HepG2 (cell line): ENCODE measurements around the gene DRAXIN. TPM values are rescaled to one million over a fixed set of nuclear protein-coding genes. Genes with fewer than 3 reads are reported as not detected.
A peak's percentile ranks its signal among the peaks of the same experiment; 100 is the strongest.

Experiments
- BHLHE40 ChIP-seq: IDR thresholded peaks from 2 replicates; pipeline ENCODE4 v1.6.1; 2011; ENCODE audit warnings: low read length, improper control_type of control experiment
- GFI1 ChIP-seq: sonication (generic); formaldehyde crosslinking; IDR thresholded peaks from 2 replicates; pipeline ENCODE4 v1.5.0; 2020; ENCODE audit warnings: missing genetic modification reagents, mild to moderate bottlenecking, borderline replicate concordance
- HINFP ChIP-seq: sonication (generic); formaldehyde crosslinking; IDR thresholded peaks from 2 replicates; pipeline ENCODE4 v1.4.0; 2020; ENCODE audit warnings: low read depth, mild to moderate bottlenecking, missing genetic modification reagents
- IRX3 ChIP-seq: sonication (generic); formaldehyde crosslinking; IDR thresholded peaks from 2 replicates; pipeline ENCODE4 v1.8.1; 2023; ENCODE audit warnings: mild to moderate bottlenecking, low read depth, missing genetic modification reagents, borderline replicate concordance
- MYPOP ChIP-seq: sonication (generic); formaldehyde crosslinking; IDR thresholded peaks from 2 replicates; pipeline ENCODE4 v1.8.1; 2023; ENCODE audit warnings: mild to moderate bottlenecking, moderate library complexity, missing genetic modification reagents
- TBX3 ChIP-seq: fragments of 450-650 bp; IDR thresholded peaks from 2 replicates; pipeline ENCODE4 v1.6.1; 2017; ENCODE audit warnings: antibody characterized with exemption, mild to moderate bottlenecking, inconsistent platforms, borderline replicate concordance
- XRCC5 ChIP-seq: fragments of 200-400 bp; formaldehyde crosslinking; optimal IDR thresholded peaks from 2 replicates; pipeline ENCODE3; 2017; ENCODE audit warnings: mild to moderate bottlenecking, low read length
- ZBED4 ChIP-seq: sonication (generic); formaldehyde crosslinking; IDR thresholded peaks from 2 replicates; pipeline ENCODE4 v1.4.0; 2020; ENCODE audit warnings: missing genetic modification reagents, borderline replicate concordance
- ZBTB42 ChIP-seq: sonication (generic); formaldehyde crosslinking; IDR thresholded peaks from 2 replicates; pipeline ENCODE4 v1.5.0; 2020; ENCODE audit warnings: mild to moderate bottlenecking, missing genetic modification reagents
- ZBTB7B ChIP-seq: sonication (generic); formaldehyde crosslinking; IDR thresholded peaks from 2 replicates; pipeline ENCODE4 v1.4.0; 2020; ENCODE audit warnings: missing genetic modification reagents
- ZFX ChIP-seq: sonication (generic); formaldehyde crosslinking; IDR thresholded peaks from 2 replicates; pipeline ENCODE4 v1.4.0; 2020; ENCODE audit warnings: mild to moderate bottlenecking, low read depth, missing genetic modification reagents, moderate library complexity
- ZNF281 ChIP-seq: sonication (generic); formaldehyde crosslinking; IDR thresholded peaks from 2 replicates; pipeline ENCODE4 v1.4.0; 2020; ENCODE audit warnings: missing genetic modification reagents, borderline replicate concordance
- ZNF296 ChIP-seq: sonication (generic); formaldehyde crosslinking; conservative IDR thresholded peaks from 2 replicates; pipeline ENCODE4 v1.5.0; 2020; ENCODE audit warnings: mild to moderate bottlenecking, missing genetic modification reagents
- ZNF510 ChIP-seq: sonication (generic); formaldehyde crosslinking; IDR thresholded peaks from 2 replicates; pipeline ENCODE4 v1.4.0; 2020; ENCODE audit warnings: low read depth, mild to moderate bottlenecking, missing genetic modification reagents
- ZNF775 ChIP-seq: sonication (generic); formaldehyde crosslinking; IDR thresholded peaks from 2 replicates; pipeline ENCODE4 v1.4.0; 2020; ENCODE audit warnings: missing genetic modification reagents, mild to moderate bottlenecking, moderate library complexity, borderline replicate concordance
- ZNF816 ChIP-seq: sonication (generic); formaldehyde crosslinking; IDR thresholded peaks from 2 replicates; pipeline ENCODE4 v1.8.0; 2022; ENCODE audit warnings: missing genetic modification reagents, mild to moderate bottlenecking, borderline replicate concordance
- ZNF83 ChIP-seq: sonication (generic); formaldehyde crosslinking; IDR thresholded peaks from 2 replicates; pipeline ENCODE4 v1.4.0; 2020; ENCODE audit warnings: missing genetic modification reagents, mild to moderate bottlenecking, borderline replicate concordance
- ZXDC ChIP-seq: sonication (generic); formaldehyde crosslinking; IDR thresholded peaks from 2 replicates; pipeline ENCODE4 v1.5.0; 2020; ENCODE audit warnings: mild to moderate bottlenecking, missing genetic modification reagents
- polyA plus RNA-seq, 8 experiments: library from polyadenylated mRNA; depleted of rRNA in 3 of 8; stranded (reverse) in 7 of 8; unstranded in 1 of 8; fragments of >200 nt; fragmentation: Illumina TruSeq in 4 of 8; extraction: Trizol in 4 of 8; gene quantifications; 2 replicates each; pipeline versions ENCODE4 v1.2.1 to v1.2.3, GENCODE V29; 2011 to 2016; ENCODE audit warnings: low read depth in 4 of 8, missing spikeins in 1 of 8, mixed read lengths in 1 of 8; ENCODE audit not compliant: insufficient read depth in 1 of 8
- total RNA-seq, 5 experiments: library from RNA; depleted of rRNA; stranded (reverse); fragments of >200 nt; fragmentation: Illumina TruSeq; extraction: Trizol; gene quantifications; 2 replicates each; pipeline ENCODE4 v1.2.3, GENCODE V29; 2016; ENCODE audit warnings: low read depth in 1 of 5

The DRAXIN gene
- total and polyA plus RNA-seq, 2 of the 13 experiments (the other 11 are each of a cell fraction or from before 2014, with no cell fraction given), result 0.02 TPM; not detected in 1

GRCh38 chr1:11648039-11648438, 43.5 kb upstream of the DRAXIN start (continued):
- TF ChIP-seq MYPOP (CRISPR knock-in tag), result no peak
- TF ChIP-seq GFI1, result no peak
- no peak for TF ChIP-seq ZNF775 (CRISPR knock-in tag)
- TF ChIP-seq ZNF83, result no peak
- no peak for TF ChIP-seq ZXDC (CRISPR knock-in tag)
- no peak for TF ChIP-seq ZNF816
- no peak for TF ChIP-seq BHLHE40
- no peak for TF ChIP-seq IRX3 (CRISPR knock-in tag)
- no peak for TF ChIP-seq ZBED4 (CRISPR knock-in tag)
- TF ChIP-seq ZNF281 (CRISPR knock-in tag), result no peak
- TF ChIP-seq ZNF510 (CRISPR knock-in tag), result no peak
- TF ChIP-seq ZBTB42, result no peak
- no peak for TF ChIP-seq ZNF296
- TF ChIP-seq HINFP (CRISPR knock-in tag), result no peak
- TF ChIP-seq ZFX, result 0 out of 2 replicates have a peak, but pooled peaks have one; percentile 37
- no peak for TF ChIP-seq ZBTB7B
- TF ChIP-seq XRCC5, result peak; percentile 24
- no peak for TF ChIP-seq TBX3
